GM13976 (cell line): ENCODE measurements around the gene SYT11.

Experiments
- DNase-seq: peaks from one replicate; pipeline ENCODE4 v3.0.0; 2012; ENCODE audit warnings: low spot score
- CTCF ChIP-seq: IDR thresholded peaks from 2 replicates; pipeline ENCODE4 v1.5.1; 2012; ENCODE audit warnings: borderline replicate concordance, mild to moderate bottlenecking; ENCODE audit not compliant: insufficient read depth; ENCODE audit errors: extremely low read depth, missing control alignments, control extremely low read depth
- in situ Hi-C: fragments of 300-500 bp; cut with MboI; formaldehyde crosslinking; loops from one replicate; pipeline ENCODE4 v1.12.0; 2022; ENCODE audit warnings: low sequenced_read_pairs, mixed read lengths, inconsistent platforms; ENCODE audit not compliant: unreplicated experiment

The SYT11 gene

GRCh38 chr1:155859881-155860871, 809 bp downstream of the SYT11 start:
- DNase-seq = peak; percentile 80
- in situ Hi-C loops = no loop called here
- no peak for TF ChIP-seq CTCF

- DNase-seq = no peak
- in situ Hi-C loops = no loop called here
- no peak for TF ChIP-seq CTCF
Measured at GRCh38 chr1:155860970-155861510, 1.7 kb downstream of the SYT11 start.

- in situ Hi-C loops = no loop called here
- DNase-seq = no peak
- TF ChIP-seq CTCF = no peak
Measured at GRCh38 chr1:155861896-155862295, 2.5 kb downstream of the SYT11 start.

- no peak for TF ChIP-seq CTCF
- DNase-seq = no peak
- in situ Hi-C loops = no loop called here
Measured at GRCh38 chr1:155864393-155864792, 5.0 kb downstream of the SYT11 start.

- in situ Hi-C loops = no loop called here
- DNase-seq = no peak
- no peak for TF ChIP-seq CTCF
Measured at GRCh38 chr1:155867766-155868165, 8.4 kb downstream of the SYT11 start.

GRCh38 chr1:155871390-155871789, 12.0 kb downstream of the SYT11 start:
- DNase-seq = peak; percentile 2
- no peak for TF ChIP-seq CTCF
- in situ Hi-C loops = no loop called here
